Measurements from ENCODE around the gene MRPL38. TPM values are rescaled to one million over a fixed set of nuclear protein-coding genes. Genes with fewer than 3 reads are reported as not detected.
A peak's percentile ranks its signal among the peaks of the same experiment; 100 is the strongest.

The MRPL38 gene
- total RNA-seq, 1 experiment from 2014 or later: 146 TPM

DNA sequence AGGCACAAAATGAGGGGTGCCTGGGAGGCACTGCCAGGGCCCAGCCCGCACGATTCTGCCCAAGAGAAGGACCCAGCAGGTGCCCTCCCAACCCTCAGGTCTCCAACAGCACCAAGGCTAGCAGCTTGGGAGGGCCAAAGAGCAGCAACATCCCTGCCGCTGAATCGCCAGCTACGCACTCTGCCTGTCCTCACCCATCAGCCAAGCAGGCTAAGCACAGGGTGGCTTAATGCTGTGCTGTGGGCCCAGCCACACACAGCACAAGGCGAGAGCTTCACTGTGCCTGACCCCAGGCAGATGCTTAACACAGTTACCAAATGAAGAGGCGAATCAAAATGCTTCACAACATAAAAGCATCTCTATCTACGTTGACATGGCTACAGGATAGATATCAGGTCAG lies 10.6 kb upstream of the MRPL38 start:
- no peaks in the 10 kb centered on the region for H3K27me3 Mint-ChIP-seq (ENCODE audit: low read depth)
- H3K4me1 Mint-ChIP-seq: 0 out of 2 replicates have a peak, but pooled peaks cover 2% of the 10 kb centered on the region
- H3K9me3 Mint-ChIP-seq: no peaks in the 10 kb centered on the region
- ChIA-PET CTCF (interaction anchor here (0.6 to 7.4 kb wide), 10 partner anchors 10 to 106 kb away, joined by 3 to 53 read pairs (median 5); partner anchors contain the start of genes CDK3 and MRPL38), POLR2A (interaction anchor here (1.0 kb wide), 1 partner anchor 26 kb away, joined by 6 read pairs; the partner anchor contains the start of gene FBF1)
- peaks cover 8% of the 10 kb centered on the region for H3K36me3 Mint-ChIP-seq
- no peak overlapping the region for H3K4me3 Mint-ChIP-seq
- H3K27ac Mint-ChIP-seq: peak overlapping the region; percentile 12; the same call in 1 of the 2 replicates
- no peak for DNase-seq (ENCODE audit: low spot score)
- TF ChIP-seq, protein P1, sequence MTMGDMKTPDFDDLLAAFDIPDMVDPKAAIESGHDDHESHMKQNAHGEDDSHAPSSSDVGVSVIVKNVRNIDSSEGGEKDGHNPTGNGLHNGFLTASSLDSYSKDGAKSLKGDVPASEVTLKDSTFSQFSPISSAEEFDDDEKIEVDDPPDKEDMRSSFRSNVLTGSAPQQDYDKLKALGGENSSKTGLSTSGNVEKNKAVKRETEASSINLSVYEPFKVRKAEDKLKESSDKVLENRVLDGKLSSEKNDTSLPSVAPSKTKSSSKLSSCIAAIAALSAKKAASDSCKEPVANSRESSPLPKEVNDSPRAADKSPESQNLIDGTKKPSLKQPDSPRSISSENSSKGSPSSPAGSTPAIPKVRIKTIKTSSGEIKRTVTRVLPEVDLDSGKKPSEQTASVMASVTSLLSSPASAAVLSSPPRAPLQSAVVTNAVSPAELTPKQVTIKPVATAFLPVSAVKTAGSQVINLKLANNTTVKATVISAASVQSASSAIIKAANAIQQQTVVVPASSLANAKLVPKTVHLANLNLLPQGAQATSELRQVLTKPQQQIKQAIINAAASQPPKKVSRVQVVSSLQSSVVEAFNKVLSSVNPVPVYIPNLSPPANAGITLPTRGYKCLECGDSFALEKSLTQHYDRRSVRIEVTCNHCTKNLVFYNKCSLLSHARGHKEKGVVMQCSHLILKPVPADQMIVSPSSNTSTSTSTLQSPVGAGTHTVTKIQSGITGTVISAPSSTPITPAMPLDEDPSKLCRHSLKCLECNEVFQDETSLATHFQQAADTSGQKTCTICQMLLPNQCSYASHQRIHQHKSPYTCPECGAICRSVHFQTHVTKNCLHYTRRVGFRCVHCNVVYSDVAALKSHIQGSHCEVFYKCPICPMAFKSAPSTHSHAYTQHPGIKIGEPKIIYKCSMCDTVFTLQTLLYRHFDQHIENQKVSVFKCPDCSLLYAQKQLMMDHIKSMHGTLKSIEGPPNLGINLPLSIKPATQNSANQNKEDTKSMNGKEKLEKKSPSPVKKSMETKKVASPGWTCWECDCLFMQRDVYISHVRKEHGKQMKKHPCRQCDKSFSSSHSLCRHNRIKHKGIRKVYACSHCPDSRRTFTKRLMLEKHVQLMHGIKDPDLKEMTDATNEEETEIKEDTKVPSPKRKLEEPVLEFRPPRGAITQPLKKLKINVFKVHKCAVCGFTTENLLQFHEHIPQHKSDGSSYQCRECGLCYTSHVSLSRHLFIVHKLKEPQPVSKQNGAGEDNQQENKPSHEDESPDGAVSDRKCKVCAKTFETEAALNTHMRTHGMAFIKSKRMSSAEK (CRISPR knock-in tag; IDR thresholded peaks at IDR 0.05; ENCODE audit: borderline replicate concordance): no peak
- TF ChIP-seq E2F1 (CRISPR knock-in tag; IDR thresholded peaks at IDR 0.05): no peak
- no peak for ATAC-seq

GRCh38 chr17:75914643-75915267 lies 10.1 kb upstream of the MRPL38 start:
- ChIA-PET CTCF (interaction anchor here (0.6 to 7.4 kb wide), 11 partner anchors 9 to 219 kb away, joined by 3 to 53 read pairs (median 4); partner anchors contain the start of genes CDK3 and MRPL38), POLR2A (interaction anchor here (0.5 to 1.0 kb wide), 3 partner anchors 17 to 646 kb away, joined by 3 to 6 read pairs (median 4); partner anchors contain the start of gene FBF1)
- DNase-seq (ENCODE audit: low spot score) (peak; percentile 66), ATAC-seq (peak; percentile 83)
- Mint-ChIP-seq H3K36me3 (peaks cover 7% of the 10 kb centered on the region), H3K27ac (peak overlapping the region; percentile 9; the same call in 1 of the 2 replicates), H3K27me3 (ENCODE audit: low read depth) (no peaks in the 10 kb centered on the region), H3K9me3 (no peaks in the 10 kb centered on the region), H3K4me1 (0 out of 2 replicates have a peak, but pooled peaks cover 2% of the 10 kb centered on the region), H3K4me3 (no peak overlapping the region)
- TF ChIP-seq USF1 (CRISPR knock-in tag; IDR thresholded peaks at IDR 0.05) (no peak), ZNF121 (CRISPR knock-in tag; IDR thresholded peaks at IDR 0.05) (peak; percentile 98), SOX15 (CRISPR knock-in tag; IDR thresholded peaks at IDR 0.05) (no peak), ZNF138 (CRISPR knock-in tag; conservative IDR thresholded peaks at IDR 0.05) (no peak), TP53 (CRISPR knock-in tag; IDR thresholded peaks at IDR 0.05) (no peak)
- TF ChIP-seq, protein P2, sequence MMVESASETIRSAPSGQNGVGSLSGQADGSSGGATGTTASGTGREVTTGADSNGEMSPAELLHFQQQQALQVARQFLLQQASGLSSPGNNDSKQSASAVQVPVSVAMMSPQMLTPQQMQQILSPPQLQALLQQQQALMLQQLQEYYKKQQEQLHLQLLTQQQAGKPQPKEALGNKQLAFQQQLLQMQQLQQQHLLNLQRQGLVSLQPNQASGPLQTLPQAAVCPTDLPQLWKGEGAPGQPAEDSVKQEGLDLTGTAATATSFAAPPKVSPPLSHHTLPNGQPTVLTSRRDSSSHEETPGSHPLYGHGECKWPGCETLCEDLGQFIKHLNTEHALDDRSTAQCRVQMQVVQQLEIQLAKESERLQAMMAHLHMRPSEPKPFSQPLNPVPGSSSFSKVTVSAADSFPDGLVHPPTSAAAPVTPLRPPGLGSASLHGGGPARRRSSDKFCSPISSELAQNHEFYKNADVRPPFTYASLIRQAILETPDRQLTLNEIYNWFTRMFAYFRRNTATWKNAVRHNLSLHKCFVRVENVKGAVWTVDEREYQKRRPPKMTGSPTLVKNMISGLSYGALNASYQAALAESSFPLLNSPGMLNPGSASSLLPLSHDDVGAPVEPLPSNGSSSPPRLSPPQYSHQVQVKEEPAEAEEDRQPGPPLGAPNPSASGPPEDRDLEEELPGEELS (CRISPR knock-in tag; IDR thresholded peaks at IDR 0.05): no peak

GRCh38 chr17:75913537-75914210 lies 9.0 kb upstream of the MRPL38 start:
- Mint-ChIP-seq H3K4me1 (0 out of 2 replicates have a peak, but pooled peaks cover 2% of the 10 kb centered on the region), H3K36me3 (peaks cover 6% of the 10 kb centered on the region), H3K4me3 (no peak overlapping the region), H3K27me3 (ENCODE audit: low read depth) (no peaks in the 10 kb centered on the region), H3K9me3 (no peaks in the 10 kb centered on the region), H3K27ac (no peak overlapping the region)
- TF ChIP-seq KAT7 (CRISPR knock-in tag; IDR thresholded peaks at IDR 0.05; ENCODE audit: borderline replicate concordance) (no peak), NR3C1 (CRISPR knock-in tag; conservative IDR thresholded peaks at IDR 0.05; ENCODE audit: low read depth) (no peak), ZNF671 (CRISPR knock-in tag; IDR thresholded peaks at IDR 0.05) (no peak), CBFB (CRISPR knock-in tag; IDR thresholded peaks at IDR 0.05; ENCODE audit: low read depth) (no peak), IRF2 (CRISPR knock-in tag; IDR thresholded peaks at IDR 0.05; ENCODE audit: borderline replicate concordance, low read depth) (no peak), SMAD4 (CRISPR knock-in tag; IDR thresholded peaks at IDR 0.05) (no peak), ATF1 (CRISPR knock-in tag; IDR thresholded peaks at IDR 0.05) (no peak), E2F1 (CRISPR knock-in tag; IDR thresholded peaks at IDR 0.05) (no peak), ZNF396 (CRISPR knock-in tag; IDR thresholded peaks at IDR 0.05; ENCODE audit: borderline replicate concordance) (no peak)
- ChIA-PET CTCF (interaction anchor here (3.2 kb wide), 1 partner anchor 92 kb away, joined by 13 read pairs; no protein-coding TSS in a partner anchor), POLR2A (no interaction called here)
- no peak for ATAC-seq
- DNase-seq (ENCODE audit: low spot score): no peak
